Measurements from ENCODE around the gene SSBP2.
"Not testable (repeated sequence)": the region's sequence is repeated elsewhere in the genome, so short reads cannot be mapped to it uniquely, and the experiment has no call there.

DNA sequence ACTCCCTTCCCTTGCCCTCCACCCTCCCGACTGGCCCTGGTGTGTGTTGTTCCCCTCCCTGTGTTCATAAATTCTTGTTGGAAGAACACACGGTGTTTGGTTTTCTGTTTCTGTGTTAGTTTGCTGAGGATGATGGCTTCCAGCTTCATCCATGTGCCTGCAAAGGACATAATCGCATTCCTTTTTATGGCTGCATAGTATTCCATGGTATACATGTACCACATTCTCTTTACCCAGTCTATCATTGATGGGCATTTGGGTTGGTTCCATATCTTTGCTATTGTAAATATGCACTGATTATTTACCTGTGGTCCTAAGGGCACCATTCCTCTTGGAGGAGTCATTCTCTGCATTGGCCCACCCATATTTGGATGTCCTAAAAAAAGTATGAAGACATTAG is 277.5 kb downstream of the SSBP2 start:
- TF ChIP-seq, protein P1, sequence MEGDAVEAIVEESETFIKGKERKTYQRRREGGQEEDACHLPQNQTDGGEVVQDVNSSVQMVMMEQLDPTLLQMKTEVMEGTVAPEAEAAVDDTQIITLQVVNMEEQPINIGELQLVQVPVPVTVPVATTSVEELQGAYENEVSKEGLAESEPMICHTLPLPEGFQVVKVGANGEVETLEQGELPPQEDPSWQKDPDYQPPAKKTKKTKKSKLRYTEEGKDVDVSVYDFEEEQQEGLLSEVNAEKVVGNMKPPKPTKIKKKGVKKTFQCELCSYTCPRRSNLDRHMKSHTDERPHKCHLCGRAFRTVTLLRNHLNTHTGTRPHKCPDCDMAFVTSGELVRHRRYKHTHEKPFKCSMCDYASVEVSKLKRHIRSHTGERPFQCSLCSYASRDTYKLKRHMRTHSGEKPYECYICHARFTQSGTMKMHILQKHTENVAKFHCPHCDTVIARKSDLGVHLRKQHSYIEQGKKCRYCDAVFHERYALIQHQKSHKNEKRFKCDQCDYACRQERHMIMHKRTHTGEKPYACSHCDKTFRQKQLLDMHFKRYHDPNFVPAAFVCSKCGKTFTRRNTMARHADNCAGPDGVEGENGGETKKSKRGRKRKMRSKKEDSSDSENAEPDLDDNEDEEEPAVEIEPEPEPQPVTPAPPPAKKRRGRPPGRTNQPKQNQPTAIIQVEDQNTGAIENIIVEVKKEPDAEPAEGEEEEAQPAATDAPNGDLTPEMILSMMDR (IDR thresholded peaks at IDR 0.05; ENCODE audit: low read depth, low read length): not testable (repeated sequence)
- not testable (repeated sequence) for TF ChIP-seq POLR2A (IDR thresholded peaks at IDR 0.05; ENCODE audit: extremely low read depth, insufficient read length); MYC (IDR thresholded peaks at IDR 0.05; ENCODE audit: low read depth, low read length)
- TF ChIP-seq, protein P2, sequence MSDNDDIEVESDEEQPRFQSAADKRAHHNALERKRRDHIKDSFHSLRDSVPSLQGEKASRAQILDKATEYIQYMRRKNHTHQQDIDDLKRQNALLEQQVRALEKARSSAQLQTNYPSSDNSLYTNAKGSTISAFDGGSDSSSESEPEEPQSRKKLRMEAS (IDR thresholded peaks at IDR 0.05; ENCODE audit: low read depth, low read length): not testable (repeated sequence)
